GM10248 (cell line): ENCODE measurements around the gene FAM149B1.

Experiments used
- CTCF ChIA-PET: fragments of 300-600 bp; sonication (Branson Sonifier 250); formaldehyde crosslinking; extraction: SDS; loops from one replicate; lab custom pipeline; 2021; ENCODE audit warnings: antibody characterized with exemption; lab: Yijun Ruan, JAX
- POLR2A ChIA-PET: fragments of 350-650 bp; sonication (Branson Sonifier 250); formaldehyde crosslinking; extraction: SDS; loops from one replicate; lab custom pipeline; 2020; ENCODE audit warnings: antibody characterized with exemption; lab: Yijun Ruan, JAX
- DNase-seq: peaks from one replicate; pipeline ENCODE4 v3.0.0; 2012; ENCODE audit errors: extremely low spot score
- CTCF ChIP-seq: IDR thresholded peaks from 2 replicates; pipeline ENCODE4 v1.5.1; 2012; ENCODE audit warnings: mild to moderate bottlenecking, low read depth; ENCODE audit errors: extremely low read depth, missing control alignments, control extremely low read depth

FAM149B1 gene

GRCh38 chr10:73210395-73211105 is 42.6 kb downstream of the FAM149B1 start:
- no peak for DNase-seq
- ChIA-PET POLR2A (no interaction called here), CTCF (no interaction called here)
- no peak for TF ChIP-seq CTCF

- no peak for DNase-seq
- POLR2A ChIA-PET, result no interaction called here
- CTCF ChIA-PET, result no interaction called here
- no peak for TF ChIP-seq CTCF
These were observed 43.3 kb downstream of the FAM149B1 start for GRCh38 chr10:73211106-73211811.

- DNase-seq, result no peak
- ChIA-PET CTCF (interaction anchor here (2.6 kb wide), 1 partner anchor 11 kb away, joined by 5 read pairs; no protein-coding TSS in a partner anchor), POLR2A (no interaction called here)
- no peak for TF ChIP-seq CTCF
These were observed 47.8 kb downstream of the FAM149B1 start for GRCh38 chr10:73215749-73216148.

GRCh38 chr10:73217628-73218027 is 49.7 kb downstream of the FAM149B1 start:
- ChIA-PET CTCF (interaction anchor here (1.7 kb wide), 3 partner anchors 9 to 36 kb away, joined by 3 to 5 read pairs (median 5); no protein-coding TSS in a partner anchor), POLR2A (no interaction called here)
- DNase-seq, result no peak
- no peak for TF ChIP-seq CTCF

GRCh38 chr10:73218431-73219191 is 50.7 kb downstream of the FAM149B1 start:
- no peak for DNase-seq
- peak; percentile 33 for TF ChIP-seq CTCF
- POLR2A ChIA-PET, result no interaction called here
- CTCF ChIA-PET, result interaction anchor here (0.5 to 1.7 kb wide), 8 partner anchors 8 to 283 kb away, joined by 3 to 5 read pairs (median 3); no protein-coding TSS in a partner anchor

- DNase-seq, result no peak
- ChIA-PET CTCF (interaction anchor here (1.0 to 1.7 kb wide), 6 partner anchors 13 to 282 kb away, joined by 3 to 5 read pairs (median 3); no protein-coding TSS in a partner anchor), POLR2A (no interaction called here)
- TF ChIP-seq CTCF, result no peak
These were observed 51.5 kb downstream of the FAM149B1 start for GRCh38 chr10:73219384-73219783.
